Measurements from ENCODE around the gene NUAK1.

The NUAK1 gene

DNA sequence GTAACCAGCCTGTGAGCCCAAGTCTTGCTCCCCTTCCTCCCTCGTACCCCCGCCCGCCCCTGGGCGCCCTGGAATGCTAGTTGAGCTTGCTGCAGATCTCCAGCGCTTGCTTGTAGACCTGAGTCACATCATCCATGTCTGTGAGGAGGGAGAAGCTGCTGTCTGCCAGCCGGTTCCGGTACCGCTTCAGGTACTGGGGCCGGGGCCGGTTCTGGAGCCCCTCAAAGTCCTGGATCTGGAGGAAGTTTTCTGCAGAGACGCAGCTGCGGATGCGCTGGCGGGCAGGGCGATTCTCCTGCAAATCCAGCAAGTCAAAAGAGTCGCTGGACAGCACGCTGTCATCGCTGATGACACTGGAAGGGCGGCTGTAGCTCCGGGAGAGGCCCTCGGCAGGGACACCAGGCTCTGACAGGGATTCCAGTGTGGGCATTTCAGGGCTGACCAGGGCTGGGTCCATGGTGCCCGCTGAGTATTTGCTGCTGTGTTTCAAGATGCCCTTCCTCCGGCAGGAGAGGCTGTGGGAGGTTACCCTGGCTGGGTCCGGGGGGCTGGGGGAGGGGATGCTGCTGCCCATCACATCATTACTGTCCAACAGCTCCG is 71.9 kb downstream of the NUAK1 start:
- TF ChIP-seq, protein P1, sequence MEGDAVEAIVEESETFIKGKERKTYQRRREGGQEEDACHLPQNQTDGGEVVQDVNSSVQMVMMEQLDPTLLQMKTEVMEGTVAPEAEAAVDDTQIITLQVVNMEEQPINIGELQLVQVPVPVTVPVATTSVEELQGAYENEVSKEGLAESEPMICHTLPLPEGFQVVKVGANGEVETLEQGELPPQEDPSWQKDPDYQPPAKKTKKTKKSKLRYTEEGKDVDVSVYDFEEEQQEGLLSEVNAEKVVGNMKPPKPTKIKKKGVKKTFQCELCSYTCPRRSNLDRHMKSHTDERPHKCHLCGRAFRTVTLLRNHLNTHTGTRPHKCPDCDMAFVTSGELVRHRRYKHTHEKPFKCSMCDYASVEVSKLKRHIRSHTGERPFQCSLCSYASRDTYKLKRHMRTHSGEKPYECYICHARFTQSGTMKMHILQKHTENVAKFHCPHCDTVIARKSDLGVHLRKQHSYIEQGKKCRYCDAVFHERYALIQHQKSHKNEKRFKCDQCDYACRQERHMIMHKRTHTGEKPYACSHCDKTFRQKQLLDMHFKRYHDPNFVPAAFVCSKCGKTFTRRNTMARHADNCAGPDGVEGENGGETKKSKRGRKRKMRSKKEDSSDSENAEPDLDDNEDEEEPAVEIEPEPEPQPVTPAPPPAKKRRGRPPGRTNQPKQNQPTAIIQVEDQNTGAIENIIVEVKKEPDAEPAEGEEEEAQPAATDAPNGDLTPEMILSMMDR (IDR thresholded peaks at IDR 0.05) = no peak
- H3K27me3 Mint-ChIP-seq (ENCODE audit: low read depth, poor library complexity) = no peaks in the 10 kb centered on the region
- H3K27ac Mint-ChIP-seq = no peak overlapping the region
- peaks cover 24% of the 10 kb centered on the region for H3K4me1 Mint-ChIP-seq
- no peak for DNase-seq
- no peak overlapping the region for H3K4me3 Mint-ChIP-seq
- H3K9me3 Mint-ChIP-seq = no peaks in the 10 kb centered on the region
- peaks cover 87% of the 10 kb centered on the region for H3K36me3 Mint-ChIP-seq (ENCODE audit: low read depth)

GRCh38 chr12:106066051-106066705 is 72.6 kb downstream of the NUAK1 start:
- Mint-ChIP-seq H3K9me3 (no peaks in the 10 kb centered on the region), H3K36me3 (ENCODE audit: low read depth) (peaks cover 81% of the 10 kb centered on the region), H3K27ac (peak overlapping the region; percentile 69), H3K27me3 (ENCODE audit: low read depth, poor library complexity) (no peaks in the 10 kb centered on the region), H3K4me3 (no peak overlapping the region), H3K4me1 (peaks cover 24% of the 10 kb centered on the region)
- DNase-seq = no peak
- TF ChIP-seq, protein P1 (IDR thresholded peaks at IDR 0.05) = no peak

GRCh38 chr12:106065506-106065905 is 73.2 kb downstream of the NUAK1 start:
- TF ChIP-seq, protein P1 (IDR thresholded peaks at IDR 0.05) = no peak
- no peak for DNase-seq
- Mint-ChIP-seq H3K9me3 (no peaks in the 10 kb centered on the region), H3K4me3 (no peak overlapping the region), H3K27ac (peak overlapping the region; percentile 23), H3K27me3 (ENCODE audit: low read depth, poor library complexity) (no peaks in the 10 kb centered on the region), H3K4me1 (peaks cover 24% of the 10 kb centered on the region), H3K36me3 (ENCODE audit: low read depth) (peaks cover 74% of the 10 kb centered on the region)

DNA sequence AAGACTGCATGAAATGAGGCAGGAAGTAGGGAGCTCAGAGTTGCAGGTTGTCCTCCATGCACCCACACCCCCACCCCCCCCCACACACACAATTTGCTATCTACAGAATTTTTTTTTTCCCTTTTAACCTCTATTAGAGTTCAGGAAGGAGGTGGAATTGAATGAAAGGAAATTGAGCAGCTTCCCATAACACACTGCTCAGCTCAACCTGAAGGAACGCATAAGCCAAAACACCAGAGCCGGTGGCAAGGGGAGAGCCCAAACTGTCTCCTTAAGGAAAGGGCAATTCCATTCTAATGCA is 74.1 kb downstream of the NUAK1 start:
- H3K9me3 Mint-ChIP-seq = no peaks in the 10 kb centered on the region
- no peaks in the 10 kb centered on the region for H3K27me3 Mint-ChIP-seq (ENCODE audit: low read depth, poor library complexity)
- peak overlapping the region; percentile 64 for H3K27ac Mint-ChIP-seq
- H3K4me3 Mint-ChIP-seq = no peak overlapping the region
- TF ChIP-seq, protein P1 (IDR thresholded peaks at IDR 0.05) = no peak
- peaks cover 66% of the 10 kb centered on the region for H3K36me3 Mint-ChIP-seq (ENCODE audit: low read depth)
- H3K4me1 Mint-ChIP-seq = peaks cover 24% of the 10 kb centered on the region
- DNase-seq = no peak

DNA sequence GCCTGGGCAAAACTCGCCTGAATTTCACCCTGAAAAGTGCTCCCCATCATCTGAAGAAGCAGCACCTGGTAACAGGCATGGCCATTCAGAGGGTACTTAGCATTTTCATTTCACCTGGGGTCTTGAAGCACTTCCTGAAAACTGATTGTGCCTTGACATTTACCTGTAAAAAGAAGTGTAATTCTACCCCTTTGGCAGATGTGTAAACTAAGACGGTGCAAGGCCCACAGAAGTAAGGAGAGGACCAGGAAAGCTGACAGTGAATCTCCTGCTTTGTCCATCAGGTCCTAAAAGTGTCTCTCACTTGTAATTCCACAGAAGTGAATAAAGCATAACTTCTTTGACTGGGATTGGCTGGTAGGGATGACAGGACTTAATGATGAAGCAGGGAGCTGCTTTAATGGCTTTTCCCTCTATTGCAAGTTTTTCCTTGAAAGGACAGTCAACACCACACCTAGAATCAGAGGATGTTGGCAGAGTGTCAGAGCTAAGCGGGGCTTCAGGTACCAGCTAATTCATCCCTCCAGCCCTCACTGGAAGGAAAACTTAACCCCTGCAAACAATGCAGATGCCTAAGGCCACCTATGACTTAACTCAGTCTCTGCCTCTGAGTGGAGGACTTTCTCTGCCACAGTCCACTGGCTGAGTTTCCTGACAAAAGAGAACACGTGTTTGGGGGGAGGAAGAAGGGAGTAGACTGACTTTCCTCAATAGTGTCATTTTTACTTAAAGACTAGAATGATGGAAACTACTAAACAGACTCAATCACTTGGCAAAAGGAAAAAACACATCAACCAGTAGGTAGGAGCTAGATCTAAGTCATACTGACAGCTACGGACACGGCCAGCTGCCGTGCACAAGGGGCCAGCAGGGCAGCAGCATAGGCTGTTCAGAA is 74.7 kb downstream of the NUAK1 start:
- DNase-seq = no peak
- Mint-ChIP-seq H3K27me3 (ENCODE audit: low read depth, poor library complexity) (no peaks in the 10 kb centered on the region), H3K9me3 (no peaks in the 10 kb centered on the region), H3K36me3 (ENCODE audit: low read depth) (peaks cover 60% of the 10 kb centered on the region), H3K4me1 (peaks cover 24% of the 10 kb centered on the region), H3K4me3 (no peak overlapping the region), H3K27ac (peak overlapping the region; percentile 64)
- TF ChIP-seq, protein P1 (IDR thresholded peaks at IDR 0.05) = no peak

All from nephron progenitor cell (in vitro differentiated cells).